GM19023 (cell line): ENCODE measurements around the gene HNRNPCL4.
"Not testable (repeated sequence)": the region's sequence is repeated elsewhere in the genome, so short reads cannot be mapped to it uniquely, and the experiment has no call there.

Experiments
- ATAC-seq: cut with Tn5 transposase; IDR thresholded peaks from one replicate; pipeline ENCODE4 v1.9.1; 2021; ENCODE audit warnings: mild to moderate bottlenecking, moderate library complexity; ENCODE audit not compliant: unreplicated experiment

The HNRNPCL4 gene

GRCh38 chr1:13165531-13165930 is at the start of gene HNRNPCL4:
Gene HNRNPCL4 (minus strand): TSS chr1:13165631. CDS start chr1:13165467, 164 bp downstream.
- ATAC-seq = not testable (repeated sequence)

- ATAC-seq = not testable (repeated sequence)
Observed at GRCh38 chr1:13208712-13209111, 43.3 kb upstream of the HNRNPCL4 start.

- not testable (repeated sequence) for ATAC-seq
Observed at GRCh38 chr1:13201309-13201708, 35.9 kb upstream of the HNRNPCL4 start, which contains the start of gene PRAMEF13. Gene PRAMEF13 (minus strand): TSS chr1:13201409. CDS start chr1:13199589, 1,820 bp downstream.

GRCh38 chr1:13171548-13171947 is 6.1 kb upstream of the HNRNPCL4 start, which contains the start of gene PRAMEF9:
Gene PRAMEF9 (plus strand): TSS chr1:13171848. CDS start chr1:13175281, 3,433 bp downstream.
- not testable (repeated sequence) for ATAC-seq

GRCh38 chr1:13155909-13156308 is 9.5 kb downstream of the HNRNPCL4 start, which contains the start of gene PRAMEF26:
Gene PRAMEF26 (minus strand): TSS chr1:13156009. CDS start chr1:13153095, 2,914 bp downstream.
- not testable (repeated sequence) for ATAC-seq

GRCh38 chr1:13116754-13117153 is 48.7 kb downstream of the HNRNPCL4 start, which contains the start of gene HNRNPCL2:
Gene HNRNPCL2 (minus strand): TSS chr1:13116854. CDS start chr1:13116400, 454 bp downstream.
- not testable (repeated sequence) for ATAC-seq
